CD4-positive, alpha-beta T cell treated with Interleukin-6 for 4 hours (primary cell): ENCODE data around the gene MMP28.
A peak's percentile ranks its signal among the peaks of the same experiment; 100 is the strongest.

Experiments
- DNase-seq: peaks from one replicate; pipeline ENCODE4 v3.0.0-alpha.2; 2020; ENCODE audit warnings: mixed read lengths

MMP28 gene, protein sequence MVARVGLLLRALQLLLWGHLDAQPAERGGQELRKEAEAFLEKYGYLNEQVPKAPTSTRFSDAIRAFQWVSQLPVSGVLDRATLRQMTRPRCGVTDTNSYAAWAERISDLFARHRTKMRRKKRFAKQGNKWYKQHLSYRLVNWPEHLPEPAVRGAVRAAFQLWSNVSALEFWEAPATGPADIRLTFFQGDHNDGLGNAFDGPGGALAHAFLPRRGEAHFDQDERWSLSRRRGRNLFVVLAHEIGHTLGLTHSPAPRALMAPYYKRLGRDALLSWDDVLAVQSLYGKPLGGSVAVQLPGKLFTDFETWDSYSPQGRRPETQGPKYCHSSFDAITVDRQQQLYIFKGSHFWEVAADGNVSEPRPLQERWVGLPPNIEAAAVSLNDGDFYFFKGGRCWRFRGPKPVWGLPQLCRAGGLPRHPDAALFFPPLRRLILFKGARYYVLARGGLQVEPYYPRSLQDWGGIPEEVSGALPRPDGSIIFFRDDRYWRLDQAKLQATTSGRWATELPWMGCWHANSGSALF

DNA sequence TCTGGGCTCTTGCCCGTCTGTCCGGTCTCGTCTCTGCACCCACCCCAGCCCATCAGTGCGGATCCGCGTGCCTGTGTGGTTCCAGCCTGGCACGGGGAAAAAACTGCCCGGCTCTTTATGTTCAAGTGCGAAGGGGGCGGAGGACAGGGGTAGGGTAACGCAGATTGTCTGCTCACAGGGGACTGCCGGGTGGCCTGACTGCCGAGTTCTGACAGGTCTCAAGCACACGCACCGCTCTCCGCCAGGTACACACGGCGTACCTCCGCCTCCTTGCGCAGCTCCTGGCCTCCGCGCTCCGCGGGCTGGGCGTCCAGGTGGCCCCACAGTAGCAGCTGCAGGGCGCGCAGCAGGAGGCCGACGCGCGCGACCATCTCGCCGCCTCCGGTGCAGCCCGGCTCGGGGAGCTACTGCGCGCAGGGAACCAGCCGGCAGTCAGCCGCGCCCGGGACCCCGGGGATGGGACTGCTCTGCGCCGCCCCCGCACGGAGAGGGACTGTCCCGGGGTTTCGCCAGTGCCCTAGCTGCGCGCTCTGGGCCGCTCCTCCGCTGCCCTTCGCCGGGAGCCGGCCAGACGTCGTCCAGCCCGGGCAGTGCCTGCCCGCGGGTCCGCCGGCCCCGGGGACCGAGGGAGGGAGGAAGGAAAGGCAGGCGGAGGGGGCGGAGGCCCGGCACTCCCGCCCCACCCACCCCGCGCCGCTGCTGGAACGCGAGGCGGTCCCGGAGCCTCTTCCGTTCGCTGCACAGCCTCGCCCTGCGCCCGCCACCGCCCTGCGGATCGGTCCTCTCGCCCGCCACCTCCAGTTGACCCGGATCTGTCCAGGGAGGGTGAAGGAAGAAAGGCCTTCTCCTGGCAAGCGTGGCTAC, at the start of gene MMP28:
MMP28 (minus strand) TSS at position 635 of the 864 bp plus-strand sequence; CDS start at position 371, 264 bp downstream.
- DNase-seq = peak; percentile 65

DNA sequence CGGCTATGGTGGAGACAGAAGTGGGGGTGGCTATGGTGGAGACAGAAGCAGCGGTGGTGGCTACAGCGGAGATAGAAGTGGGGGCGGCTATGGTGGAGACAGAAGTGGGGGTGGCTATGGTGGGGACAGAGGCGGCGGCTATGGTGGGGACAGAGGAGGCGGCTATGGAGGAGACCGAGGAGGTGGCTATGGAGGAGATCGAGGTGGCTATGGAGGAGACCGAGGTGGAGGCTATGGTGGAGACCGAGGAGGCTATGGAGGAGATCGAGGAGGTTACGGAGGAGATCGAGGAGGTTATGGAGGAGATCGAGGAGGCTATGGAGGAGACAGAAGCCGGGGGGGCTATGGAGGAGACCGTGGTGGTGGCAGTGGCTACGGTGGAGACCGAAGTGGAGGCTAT, 49.1 kb upstream of the MMP28 start:
- no peak for DNase-seq

DNA sequence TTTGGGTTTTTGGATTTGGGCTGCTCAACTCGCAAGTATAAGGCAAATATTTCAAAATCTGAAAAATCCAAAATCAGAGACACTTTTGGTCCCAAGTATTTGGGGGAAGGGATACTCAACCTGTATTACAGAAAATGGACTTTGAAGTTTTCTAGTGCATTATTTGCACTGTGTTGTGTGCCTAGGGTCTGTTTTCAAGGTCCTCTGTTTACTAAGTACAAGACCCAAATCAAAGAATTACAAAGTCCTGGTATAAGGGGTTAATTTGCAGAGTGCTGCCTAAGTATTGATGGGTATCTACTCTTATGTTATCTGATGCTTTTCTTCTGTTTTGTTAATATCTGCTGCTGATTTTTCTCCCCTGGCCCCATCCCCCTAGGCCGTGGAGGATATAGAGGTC, 48.3 kb upstream of the MMP28 start:
- DNase-seq = no peak

DNA sequence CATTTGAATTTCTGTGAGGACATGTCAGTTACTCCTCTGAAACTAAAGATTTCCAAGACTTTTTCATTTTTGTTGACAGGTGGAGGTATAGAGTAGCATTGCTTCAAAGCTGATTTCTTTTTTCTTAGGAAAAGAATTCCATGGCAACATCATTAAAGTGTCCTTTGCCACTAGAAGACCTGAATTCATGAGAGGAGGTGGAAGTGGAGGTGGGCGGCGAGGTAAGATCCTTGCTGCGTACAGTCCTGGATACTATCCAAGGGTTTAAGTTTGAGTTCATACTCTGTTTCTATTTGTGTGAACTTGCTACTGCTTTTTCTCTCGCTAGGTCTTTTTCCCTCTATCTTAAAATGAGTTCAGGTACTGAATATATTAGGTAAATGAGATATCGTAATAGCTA, 46.8 kb upstream of the MMP28 start:
- no peak for DNase-seq

DNA sequence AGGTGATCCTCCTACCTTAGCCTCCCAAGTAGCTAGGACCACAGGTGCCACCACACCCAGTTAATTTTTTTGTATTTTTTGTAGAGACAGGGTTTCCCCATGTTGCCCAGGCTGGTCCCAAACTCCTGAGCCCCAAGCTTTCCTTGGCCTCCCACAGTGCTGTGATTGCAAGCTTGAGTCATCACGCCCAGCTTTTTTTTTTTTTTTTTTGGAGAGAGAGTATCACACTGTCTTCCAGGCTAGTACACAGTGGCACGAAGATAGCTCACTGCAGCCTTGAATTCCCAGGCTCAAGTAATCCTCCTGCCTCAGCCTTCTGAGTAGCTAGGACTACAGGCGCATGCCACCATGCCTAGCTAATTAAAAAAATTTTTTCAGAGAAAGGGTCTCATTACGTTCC, 46.1 kb upstream of the MMP28 start:
- DNase-seq = no peak

DNA sequence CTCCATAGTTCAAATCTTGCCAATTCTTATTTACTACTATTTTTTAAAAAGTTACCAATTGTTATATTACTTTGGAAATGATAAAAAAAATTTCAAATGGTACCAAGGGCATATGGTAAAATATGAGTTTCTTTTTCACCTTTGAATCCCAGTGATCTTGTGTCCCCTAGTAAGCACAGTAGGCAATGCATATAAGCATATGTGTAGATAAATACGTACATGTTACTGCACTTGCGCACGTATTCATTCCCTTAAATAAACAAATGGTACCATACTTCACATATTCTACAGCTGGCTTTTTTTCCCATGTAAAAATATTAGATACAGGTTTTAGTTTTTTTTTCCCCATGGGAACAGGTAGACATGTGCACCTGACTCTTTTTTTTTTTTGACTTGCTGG, 45.7 kb upstream of the MMP28 start:
- DNase-seq = no peak

DNA sequence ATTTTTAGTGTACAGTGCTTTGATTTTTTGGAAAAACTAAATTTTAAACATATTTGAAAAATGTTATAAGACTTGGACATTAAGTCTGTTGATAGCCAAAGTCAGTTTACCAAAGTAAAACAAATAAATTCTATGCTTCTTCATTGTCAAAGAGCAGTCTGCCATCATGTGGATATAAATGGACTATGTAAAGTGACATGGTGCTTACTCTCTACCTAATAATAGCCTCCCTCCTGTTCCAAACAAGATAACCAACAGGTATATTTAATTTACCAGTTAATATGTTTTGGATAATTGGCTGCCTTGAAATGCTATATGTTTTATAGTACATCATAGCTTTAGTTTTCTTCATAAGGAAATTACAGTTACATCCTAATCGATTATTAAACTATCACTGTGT, 29.8 kb upstream of the MMP28 start:
- DNase-seq = no peak

DNA sequence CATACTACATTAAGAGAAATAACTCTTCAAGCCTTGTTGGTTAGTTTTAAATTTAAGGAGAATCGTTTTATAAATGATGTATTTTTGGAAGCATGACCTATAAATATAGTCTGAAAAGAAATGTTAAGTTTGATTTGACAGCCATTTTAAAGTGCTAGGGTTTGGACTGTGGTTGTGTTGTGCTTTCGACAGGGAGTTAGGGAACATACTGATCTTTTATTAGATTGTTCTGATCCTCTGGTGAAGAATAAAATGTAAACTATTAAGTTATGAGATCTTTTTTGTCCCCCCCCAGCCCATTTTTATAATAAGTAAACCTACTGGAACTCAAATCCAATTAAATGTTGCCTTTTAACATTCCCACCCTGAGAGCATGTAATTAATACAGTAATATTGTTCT, 25.9 kb upstream of the MMP28 start:
- DNase-seq = no peak

DNA sequence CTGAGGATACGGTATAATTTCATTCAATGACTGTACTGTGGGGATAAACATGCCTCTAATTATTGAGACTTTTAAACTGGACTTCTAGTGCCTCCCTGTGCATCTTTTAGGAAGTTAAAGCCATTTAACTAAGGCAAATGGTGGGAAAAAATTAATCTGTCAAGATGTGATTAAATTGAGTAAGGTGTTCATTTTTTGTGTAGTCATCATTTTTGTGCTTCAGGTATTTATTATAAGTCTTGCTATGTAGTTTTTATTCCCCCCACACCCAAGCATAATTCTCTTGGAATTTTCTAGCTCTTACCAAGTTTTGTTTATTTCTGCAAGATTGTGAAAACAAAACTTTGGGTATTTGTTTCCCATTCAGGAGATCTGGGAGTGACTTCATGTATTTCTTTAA, 24.0 kb upstream of the MMP28 start:
- DNase-seq = no peak

DNA sequence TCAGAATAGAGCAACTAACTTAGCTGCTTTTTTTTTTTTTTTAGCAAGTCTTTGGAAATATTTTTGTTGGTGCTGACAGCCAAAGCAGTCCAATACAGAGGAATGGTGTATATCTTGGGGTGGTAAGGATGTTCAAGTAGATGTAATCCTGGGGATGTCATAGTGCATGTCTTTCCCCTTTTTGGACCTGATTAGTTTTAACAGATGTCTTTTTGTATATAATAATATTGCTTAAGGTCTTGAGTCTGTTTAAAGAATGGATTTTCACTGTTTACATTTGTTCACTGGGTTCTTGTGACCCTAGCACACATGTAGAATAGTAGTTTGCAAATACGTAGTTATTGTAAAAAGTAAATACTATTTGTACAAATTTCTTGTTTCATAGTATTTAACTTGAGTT, 21.8 kb upstream of the MMP28 start:
- DNase-seq = no peak

DNA sequence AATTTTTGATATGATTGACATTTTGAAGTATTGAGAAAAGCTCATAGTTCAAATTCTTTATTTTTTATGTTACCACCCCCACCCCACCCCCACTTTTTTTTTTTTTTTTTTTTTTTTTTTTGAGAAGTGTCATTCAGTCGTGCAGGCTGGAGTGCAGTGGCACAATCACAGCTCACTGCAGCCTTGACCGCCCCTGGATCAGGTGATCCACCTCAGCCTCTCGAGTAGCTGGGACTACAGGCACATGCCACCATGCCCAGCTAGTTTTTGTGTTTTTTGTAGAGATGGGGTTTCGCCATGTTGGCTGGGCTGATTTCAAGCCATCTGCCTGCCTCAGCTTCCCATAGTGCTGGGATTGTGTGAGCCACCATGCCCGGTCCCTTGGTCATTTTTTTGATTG, 21.3 kb upstream of the MMP28 start:
- no peak for DNase-seq

DNA sequence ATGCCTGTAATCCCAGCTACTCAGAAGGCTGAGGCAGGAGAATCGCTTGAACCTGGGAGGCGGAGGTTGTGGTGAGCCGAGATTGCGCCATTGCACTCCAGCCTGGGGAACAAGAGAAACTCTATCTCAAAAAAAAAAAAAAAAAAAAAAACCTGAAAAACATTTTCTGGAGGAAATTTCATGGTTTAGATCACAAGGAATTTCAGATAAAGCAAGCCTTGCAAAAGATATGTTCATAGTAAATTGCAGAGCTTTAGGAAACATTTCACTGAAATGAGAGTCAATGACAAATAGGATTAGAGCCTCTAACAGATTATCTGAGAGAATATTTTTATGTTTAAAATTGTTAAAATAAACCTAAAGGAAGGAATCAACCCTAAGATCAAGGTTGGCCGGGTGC, 17.0 kb upstream of the MMP28 start:
- no peak for DNase-seq

DNA sequence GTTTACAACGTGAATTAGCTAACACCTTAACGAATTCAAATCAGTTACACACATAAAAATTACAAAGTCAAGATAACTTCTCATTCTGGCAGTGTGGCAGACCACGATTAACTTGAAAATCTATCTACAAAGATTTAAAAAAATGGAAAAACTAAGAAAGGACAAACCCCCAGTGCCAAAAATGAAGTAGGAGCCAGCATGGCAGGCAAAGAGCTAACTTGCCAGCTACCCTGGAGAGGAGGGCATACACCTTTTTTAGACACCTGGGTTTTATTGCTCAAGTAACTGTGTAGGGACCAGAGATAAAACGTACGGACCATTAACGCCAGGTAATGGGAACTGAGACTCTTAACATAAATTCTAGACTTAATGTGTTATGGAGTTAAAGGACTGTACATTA, 16.3 kb upstream of the MMP28 start:
- no peak for DNase-seq

DNA sequence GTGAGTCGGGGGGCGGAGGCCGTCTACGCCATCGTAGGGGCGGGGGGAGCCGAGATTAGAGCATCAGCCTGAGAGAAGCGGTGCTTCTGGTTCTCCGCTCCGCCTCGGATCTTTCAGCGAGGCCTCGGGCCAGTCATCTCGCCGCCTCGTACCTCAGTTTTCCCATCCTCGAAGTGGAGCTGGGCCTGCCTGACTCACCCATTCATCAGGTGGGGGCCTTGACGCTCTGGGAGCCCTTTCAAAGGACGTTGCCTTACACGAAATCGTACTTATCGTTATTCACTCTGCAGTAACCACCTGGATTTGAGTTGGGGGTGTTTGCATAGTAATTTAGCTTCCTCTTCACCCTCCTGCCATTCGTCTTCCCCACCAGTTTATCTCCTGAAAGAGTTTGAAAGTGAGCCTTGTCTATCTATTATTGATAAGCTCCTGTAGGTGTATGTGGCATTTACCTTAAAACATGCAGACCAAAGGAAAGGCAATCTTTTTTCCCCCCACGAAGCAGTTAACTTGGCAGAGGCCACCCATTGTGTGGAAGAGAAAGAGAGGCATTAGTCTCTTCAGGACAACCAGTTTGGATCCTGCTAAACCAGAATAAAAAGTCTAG, 14.5 kb upstream of the MMP28 start:
- no peak for DNase-seq

DNA sequence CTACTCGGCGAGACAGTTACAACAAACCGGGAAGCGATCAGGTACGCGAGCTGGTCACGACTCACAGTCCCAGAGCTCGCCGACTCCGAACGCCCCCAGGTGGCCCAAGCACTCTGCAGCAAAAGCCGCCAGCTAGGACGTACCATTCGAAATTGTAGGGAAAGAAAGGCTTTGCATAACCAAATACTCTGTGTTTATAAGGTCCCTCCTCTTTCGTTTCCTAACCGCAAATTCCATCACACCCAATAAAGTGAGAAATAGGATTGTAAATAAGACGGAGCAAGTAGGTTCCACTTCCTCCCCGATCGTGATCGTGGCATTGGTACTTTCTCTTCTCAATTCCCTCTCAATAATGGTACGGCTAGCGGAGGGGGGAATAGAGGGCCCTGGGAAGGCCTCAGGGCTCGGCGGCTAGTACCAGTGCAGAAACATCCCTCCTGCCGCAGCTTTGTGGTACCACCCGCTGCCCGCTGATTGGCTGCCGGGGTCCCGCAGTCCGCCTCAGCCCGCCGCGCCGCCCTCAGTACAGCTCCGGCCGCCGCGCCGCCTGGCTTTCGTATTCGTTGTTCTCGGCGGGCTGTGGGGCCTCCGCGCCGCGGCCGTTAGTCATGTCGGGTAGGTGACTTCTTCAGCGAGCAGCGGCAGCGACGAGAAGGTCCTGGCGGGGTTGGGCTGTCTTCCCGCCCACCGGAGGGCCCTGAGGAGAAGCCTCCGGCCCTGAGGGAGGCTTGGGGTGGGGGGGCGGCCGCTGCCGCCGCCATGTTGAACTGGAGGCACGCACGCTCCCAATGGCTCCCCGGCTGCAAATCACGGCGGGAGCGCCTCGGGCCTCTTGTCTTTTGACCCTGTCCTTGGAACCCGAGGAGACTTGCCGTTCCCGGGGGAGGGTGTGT, 13.8 kb upstream of the MMP28 start, which contains the start of gene TAF15:
TAF15 (plus strand) TSS at position 523 of the 893 bp plus-strand sequence; CDS start at position 609, 86 bp downstream.
- peak; percentile 95 for DNase-seq

DNA sequence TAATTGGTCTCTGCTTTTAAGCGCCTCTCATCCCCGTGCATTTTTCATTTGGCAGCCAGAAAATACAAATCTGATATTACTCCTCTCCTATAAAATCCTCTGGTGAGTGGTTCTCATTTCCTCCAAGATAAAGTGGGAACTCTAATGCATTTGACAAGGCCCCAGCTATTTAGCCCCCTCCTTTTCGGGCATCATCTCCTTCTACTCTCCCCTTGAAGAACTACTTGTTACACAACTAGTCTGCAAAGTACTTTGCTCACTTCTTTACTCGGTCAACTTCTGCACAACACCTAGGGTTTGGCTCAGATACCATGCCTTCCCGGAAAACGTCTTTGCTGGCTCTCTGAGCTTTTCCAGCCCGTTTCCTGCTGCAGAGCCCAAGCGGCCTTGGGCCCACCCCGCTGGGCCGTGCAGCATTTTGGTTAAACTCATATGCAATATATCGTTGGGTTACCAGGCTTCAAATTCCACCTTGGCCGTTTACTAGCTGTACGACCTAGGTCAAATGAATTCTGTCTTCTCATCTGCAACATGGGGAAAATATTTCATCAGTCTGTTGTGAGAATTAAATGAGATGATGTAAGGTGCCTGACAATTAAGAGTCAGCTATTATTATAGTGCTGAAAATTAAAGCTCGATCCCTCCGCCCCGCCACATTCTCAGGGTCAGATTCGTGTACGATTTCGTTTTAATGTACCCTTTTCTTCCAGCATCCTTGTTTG, 13.0 kb upstream of the MMP28 start:
- DNase-seq = no peak

DNA sequence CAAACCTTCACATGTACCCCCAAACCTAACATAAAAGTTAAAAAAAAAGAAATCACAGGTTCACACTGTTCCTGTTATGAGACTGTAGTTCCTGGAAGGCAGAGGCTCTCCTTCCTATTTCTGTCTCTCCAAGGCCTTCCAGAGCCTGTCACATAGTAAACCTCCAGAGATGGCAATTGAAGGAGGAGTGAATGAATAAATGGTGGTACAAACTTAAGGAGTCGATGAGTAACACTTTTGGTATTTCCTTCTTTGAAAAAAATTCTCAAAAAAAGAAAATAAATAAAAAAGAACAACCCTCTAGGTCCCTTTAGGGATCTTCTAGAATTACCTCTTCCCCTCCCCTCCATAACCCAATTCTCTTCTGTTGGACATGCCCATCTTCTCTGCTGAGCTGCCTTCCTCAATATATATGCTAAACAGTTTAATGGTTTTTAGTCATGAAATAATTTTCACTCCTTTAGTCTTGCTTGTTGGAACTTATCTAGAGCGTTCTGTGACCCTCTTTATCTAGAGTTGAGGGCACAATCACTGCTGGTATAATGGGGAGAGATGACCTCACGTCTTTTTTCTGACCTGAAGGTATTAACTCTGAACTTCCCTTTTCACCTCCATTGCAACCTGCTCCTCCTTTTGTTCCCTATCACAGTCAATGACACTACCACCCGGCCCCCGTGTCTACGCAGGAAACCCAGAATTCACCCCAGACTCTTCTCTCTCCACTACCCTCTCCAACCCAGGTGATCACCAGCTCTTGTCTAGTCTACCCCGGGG, 12.1 kb upstream of the MMP28 start:
- no peak for DNase-seq

DNA sequence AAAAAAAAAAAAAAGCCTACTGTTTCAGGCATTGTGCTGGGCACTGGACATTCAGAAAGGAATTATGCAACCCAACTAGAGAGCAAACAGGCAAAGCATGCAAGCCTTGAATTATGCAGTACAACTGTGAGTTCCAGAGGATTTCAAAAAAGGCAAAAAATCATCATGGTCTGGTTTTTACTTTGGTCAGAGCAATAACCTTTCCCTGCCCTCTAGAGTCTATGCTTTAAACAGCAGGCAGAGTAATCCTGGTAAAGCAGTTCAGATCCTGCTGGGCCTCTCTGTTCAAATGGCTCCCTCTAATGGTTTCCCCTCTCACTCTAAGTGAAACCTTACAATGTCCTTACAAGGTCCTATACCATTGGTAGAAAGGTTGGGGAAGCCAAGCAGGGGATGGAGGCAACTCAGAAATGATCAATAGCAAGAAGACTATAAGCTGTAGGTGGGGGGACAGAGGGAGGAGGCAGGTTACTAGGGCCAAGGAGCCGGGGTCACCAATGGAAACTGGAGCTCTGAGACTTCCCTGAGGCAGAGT, 9.3 kb upstream of the MMP28 start:
- peak; percentile 52 for DNase-seq

DNA sequence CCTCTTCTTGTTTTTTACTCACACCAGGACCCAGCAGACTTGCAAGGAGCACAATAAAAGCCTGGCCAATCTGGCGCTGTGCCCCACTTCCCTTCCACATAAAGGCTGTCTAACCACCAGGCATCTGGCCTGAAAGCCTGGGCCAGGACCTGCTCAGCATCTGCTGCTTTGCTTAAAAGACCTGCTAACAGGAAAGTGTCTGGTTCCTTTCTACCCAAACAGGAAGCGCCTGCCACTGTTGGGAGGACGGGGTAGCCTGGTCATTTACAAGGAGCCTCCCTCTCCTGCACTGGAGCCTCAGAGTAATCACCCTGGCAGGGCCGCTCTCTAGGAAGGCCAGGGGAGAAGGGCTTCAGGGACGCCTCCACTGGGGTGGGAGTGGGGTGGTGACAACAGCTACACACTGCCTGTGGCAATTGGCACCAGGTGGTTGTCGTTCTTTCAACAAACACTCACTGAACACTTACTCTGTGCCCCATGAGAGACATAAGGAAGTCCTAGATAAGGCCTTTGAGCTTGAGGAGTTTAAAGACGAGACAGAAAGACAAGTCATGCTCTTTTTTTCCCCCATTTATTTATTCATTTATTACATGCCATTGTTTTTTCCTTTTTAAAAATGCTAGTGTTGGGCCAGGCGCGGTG, 6.3 kb upstream of the MMP28 start:
- DNase-seq = peak; percentile 64

DNA sequence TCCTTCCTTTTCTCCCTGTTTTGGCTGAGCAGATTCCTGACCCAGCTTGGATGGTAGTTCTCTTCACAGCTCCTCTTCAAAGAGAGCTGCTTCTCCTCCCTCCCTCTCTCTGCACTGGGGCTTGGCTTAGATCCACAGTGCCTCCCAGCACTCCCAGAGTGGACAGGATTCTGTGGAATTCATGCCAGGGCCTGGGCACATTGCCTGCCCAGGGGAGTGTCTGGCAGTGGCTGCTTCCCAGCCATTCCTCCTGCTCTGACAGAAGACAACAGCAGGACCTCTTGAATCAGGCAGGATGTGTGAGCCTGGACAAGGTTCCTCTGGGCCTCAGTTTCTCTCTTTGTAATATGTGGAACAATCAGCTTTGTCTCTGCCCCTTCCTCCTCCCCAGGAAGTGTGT, 4.5 kb upstream of the MMP28 start:
- no peak for DNase-seq
